NT2/D1 (cell line): ENCODE data around the gene KCNQ5.

Experiments used
- SUZ12 ChIP-seq: IDR thresholded peaks from 2 replicates; pipeline ENCODE4 v1.6.1; 2011; ENCODE audit not compliant: insufficient read length, insufficient read depth; ENCODE audit errors: extremely low read depth
- ZNF274 ChIP-seq: IDR thresholded peaks from 2 replicates; pipeline ENCODE4 v1.6.1; 2011; ENCODE audit warnings: mild to moderate bottlenecking, low read depth, low read length

GRCh38 chr6:72828904-72829303, 207.0 kb downstream of the KCNQ5 start:
- TF ChIP-seq SUZ12: no peak
- TF ChIP-seq ZNF274: no peak
